Esophagus muscularis mucosa (tissue), 4 donors: ENCODE results near the gene RBM15B. TPM values are rescaled to one million over a fixed set of nuclear protein-coding genes. Genes with fewer than 3 reads are reported as not detected.

ENCODE experiments used
- DNase-seq: peaks from one replicate; pipeline ENCODE4 v3.0.0-alpha.2; 2017; ENCODE audit errors: extremely low spot score
- H3K27ac ChIP-seq, 4 donors: fragments of 200-600 bp; sonication (generic); replicated peaks in 1 of 4; 1 replicate in 3 of 4; 2 replicates in 1 of 4; pipeline ENCODE4 v1.5.1; 2016 to 2019; ENCODE audit warnings: mild to moderate bottlenecking in 1 of 4
- H3K27me3 ChIP-seq, 4 donors: fragments of 200-600 bp; sonication (generic); one replicate each; pipeline versions ENCODE4 v1.5.1 to v1.6.0; 2016 to 2019
- H3K36me3 ChIP-seq, 4 donors: fragments of 200-600 bp; sonication (generic); one replicate each; pipeline ENCODE4 v1.5.1; 2016 to 2019
- H3K4me1 ChIP-seq, 4 donors: fragments of 200-600 bp; sonication (generic); one replicate each; pipeline ENCODE4 v1.5.1; 2016 to 2019
- H3K4me3 ChIP-seq, 4 donors: fragments of 200-600 bp; sonication (generic); 1 replicate in 2 of 4; 2 replicates in 2 of 4; pipeline ENCODE4 v1.5.1; 2016 to 2019; ENCODE audit warnings: mild to moderate bottlenecking in 4 of 4, moderate library complexity in 1 of 4
- H3K9me3 ChIP-seq, 4 donors: fragments of 200-600 bp; sonication (generic); 1 replicate in 3 of 4; 2 replicates in 1 of 4; pipeline ENCODE4 v1.5.1; 2016 to 2019
- EP300 ChIP-seq: sonication (generic); formaldehyde crosslinking; IDR thresholded peaks from one replicate; pipeline ENCODE4 v1.6.1; 2017; ENCODE audit warnings: antibody characterized with exemption
- POLR2A ChIP-seq: fragments of 450-650 bp; IDR thresholded peaks from one replicate; pipeline ENCODE4 v1.6.1; 2017; ENCODE audit warnings: antibody characterized with exemption, moderate library complexity, mild to moderate bottlenecking, low read depth
- POLR2AphosphoS5 ChIP-seq, 2 donors: sonication (generic); formaldehyde crosslinking; IDR thresholded peaks; one replicate each; pipeline ENCODE4 v1.6.1; 2017; ENCODE audit warnings: antibody characterized with exemption in 2 of 2
- WGBS: methylation state at CpG from one replicate; pipeline ENCODE4 v1.1.5; 2018; 5-methylcytosine and 5-hydroxymethylcytosine counted together
- intact Hi-C: fragments of 100-400 bp; cut with DNase I; formaldehyde crosslinking; loops from one replicate; pipeline ENCODE4 v1.15.1; 2023
- total RNA-seq, 4 donors: library from RNA; depleted of rRNA; stranded (reverse); fragments of >200 nt; gene quantifications; one replicate each; pipeline versions ENCODE4 v1.1.0 to v1.2.1, GENCODE V29; 2016
- TF ChIP-seq, protein P1 (sequence below), 3 experiments: fragments of 200-600 bp in 2 of 3; fragments of 450-650 bp in 1 of 3; sonication (generic) in 2 of 3; IDR thresholded peaks; one replicate each; pipeline ENCODE4 v1.5.1; 2017 to 2019; ENCODE audit warnings: antibody characterized with exemption in 3 of 3, mild to moderate bottlenecking in 2 of 3, moderate library complexity in 1 of 3

The RBM15B gene
- total RNA-seq, 4 donors from 2014 or later: 27.8 to 50.5 (median 42.6) TPM

DNA sequence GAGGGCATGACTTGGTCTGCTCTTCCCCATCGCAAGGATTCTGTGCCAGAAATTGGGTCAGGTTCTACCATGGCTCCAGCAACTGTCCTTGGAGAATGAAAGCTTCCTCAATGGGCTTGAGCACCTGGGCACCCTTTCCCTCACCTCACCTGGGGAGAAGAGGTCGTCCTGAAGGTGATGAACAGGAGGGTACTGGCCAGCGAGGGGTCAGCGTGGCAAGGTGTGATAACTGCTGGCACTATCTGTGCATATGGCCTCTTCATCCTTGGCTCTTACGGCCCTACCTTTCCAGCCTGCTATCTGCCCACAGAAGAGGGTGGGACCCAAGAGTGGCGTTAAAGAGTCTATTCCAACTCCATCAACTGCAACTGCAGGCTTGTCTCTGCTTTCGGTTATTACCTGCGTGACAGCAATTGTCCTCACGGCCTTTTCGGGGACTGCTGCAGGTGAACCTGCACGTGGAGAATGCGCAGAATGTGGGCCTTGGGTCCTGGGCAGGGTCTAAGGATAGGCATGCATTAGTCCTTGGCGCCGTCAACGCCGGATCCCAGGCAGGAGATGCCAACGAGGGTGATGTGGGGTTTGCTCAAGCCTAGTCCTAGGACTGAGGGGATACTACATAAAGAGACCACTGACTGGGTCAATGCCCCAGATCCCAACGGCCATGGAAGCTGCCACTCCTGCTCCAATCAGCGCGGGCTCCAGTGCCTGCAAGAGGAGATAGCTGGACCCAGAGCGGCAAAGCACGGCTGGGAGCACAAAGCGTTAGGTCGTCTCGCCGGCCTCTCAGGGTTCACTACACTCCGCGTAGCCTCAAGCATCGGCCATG is 625 bp upstream of the RBM15B start:
- no peak for DNase-seq
- intact Hi-C loops: loop anchor here (5.0 kb wide), 1 partner anchor 107 kb away; no protein-coding TSS in a partner anchor

DNA sequence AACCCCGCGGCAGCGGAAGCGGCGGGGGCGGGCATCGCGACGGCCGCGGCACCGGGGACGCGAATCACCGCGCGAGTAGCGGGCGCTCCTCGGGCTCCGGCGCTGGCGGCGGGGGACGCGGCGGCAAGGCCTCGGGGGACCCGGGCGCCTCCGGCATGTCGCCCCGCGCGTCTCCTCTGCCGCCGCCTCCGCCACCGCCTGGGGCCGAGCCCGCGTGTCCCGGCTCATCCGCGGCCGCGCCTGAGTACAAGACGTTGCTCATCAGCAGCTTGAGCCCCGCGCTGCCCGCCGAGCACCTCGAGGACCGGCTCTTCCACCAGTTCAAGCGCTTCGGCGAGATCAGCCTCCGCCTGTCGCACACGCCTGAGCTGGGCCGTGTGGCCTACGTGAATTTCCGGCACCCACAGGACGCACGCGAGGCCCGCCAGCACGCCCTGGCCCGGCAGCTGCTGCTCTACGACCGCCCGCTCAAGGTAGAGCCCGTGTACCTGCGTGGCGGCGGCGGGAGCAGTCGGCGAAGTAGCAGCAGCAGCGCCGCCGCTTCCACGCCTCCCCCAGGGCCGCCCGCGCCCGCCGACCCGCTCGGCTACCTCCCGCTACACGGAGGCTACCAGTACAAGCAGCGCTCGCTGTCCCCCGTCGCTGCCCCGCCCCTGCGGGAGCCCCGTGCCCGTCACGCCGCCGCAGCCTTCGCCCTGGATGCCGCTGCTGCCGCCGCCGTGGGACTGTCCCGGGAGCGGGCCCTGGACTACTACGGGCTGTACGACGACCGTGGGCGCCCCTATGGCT is 675 bp downstream of the RBM15B start:
- no peak for DNase-seq
- intact Hi-C loops: loop anchor here (5.0 kb wide), 1 partner anchor 106 kb away; no protein-coding TSS in a partner anchor
- TF ChIP-seq, protein P1, sequence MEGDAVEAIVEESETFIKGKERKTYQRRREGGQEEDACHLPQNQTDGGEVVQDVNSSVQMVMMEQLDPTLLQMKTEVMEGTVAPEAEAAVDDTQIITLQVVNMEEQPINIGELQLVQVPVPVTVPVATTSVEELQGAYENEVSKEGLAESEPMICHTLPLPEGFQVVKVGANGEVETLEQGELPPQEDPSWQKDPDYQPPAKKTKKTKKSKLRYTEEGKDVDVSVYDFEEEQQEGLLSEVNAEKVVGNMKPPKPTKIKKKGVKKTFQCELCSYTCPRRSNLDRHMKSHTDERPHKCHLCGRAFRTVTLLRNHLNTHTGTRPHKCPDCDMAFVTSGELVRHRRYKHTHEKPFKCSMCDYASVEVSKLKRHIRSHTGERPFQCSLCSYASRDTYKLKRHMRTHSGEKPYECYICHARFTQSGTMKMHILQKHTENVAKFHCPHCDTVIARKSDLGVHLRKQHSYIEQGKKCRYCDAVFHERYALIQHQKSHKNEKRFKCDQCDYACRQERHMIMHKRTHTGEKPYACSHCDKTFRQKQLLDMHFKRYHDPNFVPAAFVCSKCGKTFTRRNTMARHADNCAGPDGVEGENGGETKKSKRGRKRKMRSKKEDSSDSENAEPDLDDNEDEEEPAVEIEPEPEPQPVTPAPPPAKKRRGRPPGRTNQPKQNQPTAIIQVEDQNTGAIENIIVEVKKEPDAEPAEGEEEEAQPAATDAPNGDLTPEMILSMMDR (IDR thresholded peaks at IDR 0.05): no peak
- peaks cover 57 to 93% (median 76%) of the 10 kb centered on the region in 4 donors for H3K4me1 ChIP-seq
- H3K9me3 ChIP-seq: no peaks in the 10 kb centered on the region
- H3K27me3 ChIP-seq: no peaks in the 10 kb centered on the region
- H3K4me3 ChIP-seq: peak overlapping the region; percentile 80 to 98 (median 90)
- peaks cover 37 to 76% (median 67%) of the 10 kb centered on the region in 4 donors for H3K36me3 ChIP-seq
- peak overlapping the region; percentile 89 to 95 (median 93) for H3K27ac ChIP-seq
- no CpG with 5 or more reads among the region's 115 CpGs for WGBS

More for the DNA sequence above, 625 bp upstream of the RBM15B start:
- Histone ChIP-seq H3K36me3 (peaks cover 37 to 66% (median 54%) of the 10 kb centered on the region in 4 donors), H3K4me1 (peaks cover 69 to 94% (median 77%) of the 10 kb centered on the region in 4 donors), H3K9me3 (no peaks in the 10 kb centered on the region), H3K27ac (peak overlapping the region; percentile 75 to 95 (median 92)), H3K27me3 (no peaks in the 10 kb centered on the region), H3K4me3 (peak overlapping the region; percentile 80 to 98 (median 90))
- 70% methylated on average over 16 of the region's 29 CpGs for WGBS
- TF ChIP-seq POLR2AphosphoS5 (IDR thresholded peaks at IDR 0.05): no peak
- no peak for TF ChIP-seq POLR2A

DNA sequence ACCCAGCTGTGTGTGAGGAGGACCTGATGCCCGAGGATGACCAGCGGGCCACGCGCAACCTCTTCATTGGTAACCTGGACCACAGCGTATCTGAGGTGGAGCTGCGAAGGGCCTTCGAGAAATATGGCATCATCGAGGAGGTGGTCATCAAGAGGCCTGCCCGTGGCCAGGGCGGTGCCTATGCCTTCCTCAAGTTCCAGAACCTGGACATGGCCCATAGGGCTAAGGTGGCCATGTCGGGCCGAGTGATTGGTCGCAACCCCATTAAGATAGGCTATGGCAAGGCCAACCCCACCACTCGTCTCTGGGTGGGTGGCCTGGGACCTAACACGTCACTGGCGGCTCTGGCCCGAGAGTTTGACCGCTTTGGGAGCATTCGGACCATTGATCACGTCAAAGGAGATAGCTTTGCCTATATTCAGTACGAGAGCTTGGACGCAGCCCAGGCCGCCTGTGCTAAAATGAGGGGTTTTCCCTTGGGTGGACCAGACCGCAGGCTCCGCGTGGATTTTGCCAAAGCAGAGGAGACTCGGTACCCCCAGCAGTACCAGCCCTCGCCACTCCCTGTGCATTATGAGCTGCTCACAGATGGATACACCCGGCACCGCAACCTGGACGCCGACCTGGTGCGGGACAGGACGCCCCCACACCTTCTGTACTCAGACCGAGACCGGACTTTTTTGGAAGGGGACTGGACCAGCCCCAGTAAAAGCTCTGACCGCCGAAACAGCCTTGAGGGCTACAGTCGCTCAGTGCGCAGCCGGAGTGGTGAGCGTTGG is 1.5 kb downstream of the RBM15B start:
- Histone ChIP-seq H3K27me3 (no peaks in the 10 kb centered on the region), H3K4me1 (peaks cover 49 to 93% (median 72%) of the 10 kb centered on the region in 4 donors), H3K27ac (peak overlapping the region; percentile 89 to 95 (median 93)), H3K9me3 (no peaks in the 10 kb centered on the region), H3K36me3 (peaks cover 37 to 76% (median 70%) of the 10 kb centered on the region in 4 donors), H3K4me3 (peak overlapping the region; percentile 80 to 98 (median 90))
- 91% methylated on average over 18 of the region's 42 CpGs for WGBS
- TF ChIP-seq EP300: no peak
- no peak for DNase-seq
- intact Hi-C loops: loop anchor here (5.0 kb wide), 1 partner anchor 105 kb away; no protein-coding TSS in a partner anchor

DNA sequence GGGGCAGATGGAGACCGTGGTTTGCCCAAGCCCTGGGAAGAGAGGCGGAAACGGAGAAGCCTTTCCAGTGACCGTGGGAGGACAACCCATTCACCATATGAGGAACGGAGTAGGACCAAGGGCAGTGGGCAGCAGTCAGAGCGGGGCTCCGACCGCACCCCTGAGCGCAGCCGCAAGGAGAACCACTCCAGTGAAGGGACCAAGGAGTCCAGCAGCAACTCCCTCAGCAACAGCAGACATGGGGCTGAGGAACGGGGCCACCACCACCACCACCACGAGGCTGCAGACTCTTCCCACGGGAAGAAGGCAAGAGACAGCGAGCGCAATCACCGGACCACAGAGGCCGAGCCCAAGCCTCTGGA is 2.0 kb downstream of the RBM15B start:
- intact Hi-C loops: loop anchor here (5.0 kb wide), 1 partner anchor 104 kb away; no protein-coding TSS in a partner anchor
- no peaks in the 10 kb centered on the region for H3K9me3 ChIP-seq
- TF ChIP-seq POLR2A: no peak
- TF ChIP-seq, protein P1 (IDR thresholded peaks at IDR 0.05): no peak
- DNase-seq: no peak
- H3K4me3 ChIP-seq: peak overlapping the region in 1 of 4 donors; percentile 80
- peak overlapping the region in 1 of 4 donors; percentile 95 for H3K27ac ChIP-seq
- H3K27me3 ChIP-seq: no peaks in the 10 kb centered on the region
- 94% methylated on average over 17 of the region's 17 CpGs for WGBS
- H3K4me1 ChIP-seq: peaks cover 44 to 90% (median 69%) of the 10 kb centered on the region in 4 donors
- peaks cover 37 to 76% (median 68%) of the 10 kb centered on the region in 4 donors for H3K36me3 ChIP-seq

DNA sequence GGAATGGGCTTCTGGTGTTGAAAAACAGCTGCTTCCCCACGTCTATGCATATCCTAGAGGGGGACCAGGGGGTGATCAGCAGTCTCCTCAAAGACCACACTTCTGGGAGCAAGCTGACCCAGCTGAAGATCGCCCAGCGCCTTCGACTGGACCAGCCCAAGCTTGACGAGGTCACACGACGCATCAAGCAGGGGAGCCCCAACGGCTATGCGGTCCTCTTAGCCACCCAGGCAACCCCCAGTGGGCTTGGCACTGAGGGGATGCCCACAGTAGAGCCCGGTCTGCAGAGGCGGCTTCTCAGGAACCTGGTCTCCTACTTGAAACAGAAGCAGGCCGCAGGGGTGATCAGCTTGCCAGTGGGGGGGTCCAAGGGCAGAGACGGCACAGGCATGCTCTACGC is 2.5 kb downstream of the RBM15B start:
- Histone ChIP-seq H3K27ac (no peak overlapping the region), H3K36me3 (peaks cover 32 to 76% (median 67%) of the 10 kb centered on the region in 4 donors), H3K4me3 (no peak overlapping the region), H3K27me3 (no peaks in the 10 kb centered on the region), H3K9me3 (no peaks in the 10 kb centered on the region), H3K4me1 (peaks cover 42 to 86% (median 67%) of the 10 kb centered on the region in 4 donors)
- TF ChIP-seq POLR2AphosphoS5 (IDR thresholded peaks at IDR 0.05): no peak
- no peak for TF ChIP-seq POLR2A
- no peak for TF ChIP-seq EP300
- TF ChIP-seq, protein P1 (IDR thresholded peaks at IDR 0.05): no peak
- intact Hi-C loops: loop anchor here (5.0 kb wide), 1 partner anchor 104 kb away; no protein-coding TSS in a partner anchor
- DNase-seq: no peak
- WGBS: 92% methylated on average over 11 of the region's 14 CpGs
